B cell (primary cell): Measurements from ENCODE around the gene STPG1. TPM values are rescaled to one million over a fixed set of nuclear protein-coding genes. Genes with fewer than 3 reads are reported as not detected.

ENCODE experiments used
- ATAC-seq: fragments of 200-7000 bp; cut with Tn5 transposase; one replicate; pipeline ENCODE4 v1.10.0; 2021; ENCODE audit warnings: low read depth, mild to moderate bottlenecking, moderate number of reproducible peaks, moderate library complexity
- CTCF ChIA-PET: fragments of 350-600 bp; sonication (Branson Sonifier 250); formaldehyde crosslinking; loops from one replicate; lab custom pipeline; 2021; ENCODE audit warnings: antibody characterized with exemption, inconsistent platforms; lab: Charles Lee
- POLR2A ChIA-PET: fragments of 350-600 bp; sonication (Branson Sonifier 250); formaldehyde crosslinking; loops from one replicate; lab custom pipeline; 2021; ENCODE audit warnings: antibody characterized with exemption; lab: Charles Lee
- DNase-seq: peaks from one replicate; pipeline ENCODE4 v3.0.0; 2013
- H2AFZ ChIP-seq: 2 replicates; pipeline ENCODE4 v1.6.1; 2012; ENCODE audit warnings: mild to moderate bottlenecking, low read depth, low read length; ENCODE audit not compliant: insufficient read depth, poor library complexity, severe bottlenecking
- H3K27ac ChIP-seq, 2 donors: 1 replicate in 1 of 2; 2 replicates in 1 of 2; pipeline ENCODE4 v1.5.1; 2012 to 2013; ENCODE audit warnings: low read length in 2 of 2, mild to moderate bottlenecking in 2 of 2, moderate library complexity in 1 of 2
- H3K27me3 ChIP-seq, 4 experiments: fragments of 200-600 bp in 1 of 4; sonication (generic) in 1 of 4; replicated peaks in 1 of 4; 1 replicate in 2 of 4; 2 replicates in 2 of 4; pipeline versions ENCODE4 v1.6.1 to v1.7.0; 2013 to 2016; ENCODE audit warnings: low read length in 3 of 4, mild to moderate bottlenecking in 2 of 4, mixed read lengths in 1 of 4, moderate library complexity in 1 of 4; ENCODE audit not compliant: insufficient read depth in 4 of 4, control insufficient read depth in 3 of 4; ENCODE audit errors: control extremely low read depth in 1 of 4
- H3K36me3 ChIP-seq, 2 experiments: replicated peaks in 1 of 2; 1 replicate in 1 of 2; 2 replicates in 1 of 2; pipeline versions ENCODE4 v1.6.1 to v1.7.1; 2013; ENCODE audit warnings: low read length in 1 of 2; ENCODE audit not compliant: insufficient read depth in 2 of 2, control insufficient read depth in 1 of 2; ENCODE audit errors: control extremely low read depth in 1 of 2, extremely low read depth in 1 of 2
- H3K4me1 ChIP-seq, 2 donors: fragments of 200-600 bp in 1 of 2; sonication (generic) in 1 of 2; 1 replicate in 1 of 2; 2 replicates in 1 of 2; pipeline versions ENCODE4 v1.5.1 to v1.6.1; 2013 to 2017; ENCODE audit warnings: low read length in 2 of 2; ENCODE audit not compliant: control insufficient read depth in 2 of 2, insufficient read depth in 2 of 2
- H3K4me2 ChIP-seq: replicated peaks from 2 replicates; pipeline ENCODE3; 2012; ENCODE audit warnings: mild to moderate bottlenecking, low read depth, low read length; ENCODE audit not compliant: poor library complexity, severe bottlenecking
- H3K4me3 ChIP-seq, 5 experiments: fragments of 200-600 bp in 1 of 5; sonication (generic) in 1 of 5; 1 replicate in 3 of 5; 2 replicates in 2 of 5; pipeline versions ENCODE4 v1.5.1 to v1.7.0; 2011 to 2016; ENCODE audit warnings: low read length in 4 of 5, mild to moderate bottlenecking in 4 of 5, low read depth in 2 of 5, control low read depth in 1 of 5, moderate library complexity in 1 of 5; ENCODE audit not compliant: insufficient read depth in 1 of 5; ENCODE audit errors: control extremely low read depth in 1 of 5, extremely low read depth in 1 of 5
- H3K79me2 ChIP-seq: fragments of 200-600 bp; sonication (generic); one replicate; pipeline ENCODE4 v1.6.0; 2016; ENCODE audit warnings: low read length; ENCODE audit not compliant: control insufficient read depth, insufficient read depth
- H3K9ac ChIP-seq: fragments of 200-600 bp; sonication (generic); 2 replicates; pipeline ENCODE4 v1.6.1; 2017; ENCODE audit warnings: mild to moderate bottlenecking, low read length, moderate library complexity
- H3K9me3 ChIP-seq, 3 donors: one replicate each; pipeline versions ENCODE4 v1.6.1 to v1.7.1; 2013; ENCODE audit warnings: low read length in 2 of 3; ENCODE audit not compliant: control insufficient read depth in 2 of 3, insufficient read depth in 1 of 3; ENCODE audit errors: control extremely low read depth in 1 of 3
- H4K20me1 ChIP-seq: 2 replicates; pipeline ENCODE4 v1.6.0; 2012; ENCODE audit warnings: mild to moderate bottlenecking, low read length; ENCODE audit not compliant: insufficient read depth, control insufficient read depth, poor library complexity, severe bottlenecking
- H3K27ac Mint-ChIP-seq: one replicate; pipeline ENCODE4 v1.8.0; 2021; ENCODE audit warnings: mixed read lengths
- H3K27me3 Mint-ChIP-seq: one replicate; pipeline ENCODE4 v1.8.0; 2021; ENCODE audit warnings: mixed read lengths
- H3K4me1 Mint-ChIP-seq: one replicate; pipeline ENCODE4 v1.8.0; 2021; ENCODE audit warnings: mixed read lengths
- H3K4me3 Mint-ChIP-seq: one replicate; pipeline ENCODE4 v1.8.0; 2021; ENCODE audit warnings: mixed read lengths
- H3K9me3 Mint-ChIP-seq: one replicate; pipeline ENCODE4 v1.8.0; 2022; ENCODE audit warnings: mixed read lengths; ENCODE audit not compliant: insufficient read depth
- EZH2 ChIP-seq: IDR thresholded peaks from 2 replicates; pipeline ENCODE4 v1.6.1; 2012; ENCODE audit warnings: borderline replicate concordance, low read depth, mild to moderate bottlenecking, moderate library complexity, low read length; ENCODE audit not compliant: insufficient read depth, poor library complexity, severe bottlenecking
- WGBS: methylation state at CpG from one replicate; pipeline ENCODE4 v1.1.5; 2013; ENCODE audit warnings: missing lambda C conversion rate; ENCODE audit not compliant: insufficient coverage; 5-methylcytosine and 5-hydroxymethylcytosine counted together
- intact Hi-C: fragments of 100-400 bp; cut with micrococcal nuclease; formaldehyde crosslinking; loops from one replicate; pipeline ENCODE4 v1.10.0; 2022
- polyA plus RNA-seq: library from polyadenylated mRNA; depleted of rRNA; stranded (reverse); fragments of >200 nt; gene quantifications from 2 replicates; pipeline ENCODE4 v1.2.3, GENCODE V29; 2012
- total RNA-seq, 2 donors: library from RNA; stranded (reverse); fragments of 120-200 nt in 1 of 2; gene quantifications; 1 replicate in 1 of 2; 2 replicates in 1 of 2; pipeline versions ENCODE4 v1.2.3 to v1.2.4, GENCODE V29; 2013 to 2022
- TF ChIP-seq, protein P1 (sequence below): fragments of 200-600 bp; IDR thresholded peaks from one replicate; pipeline ENCODE4 v1.8.0; 2022; ENCODE audit warnings: antibody characterized with exemption, mild to moderate bottlenecking

Gene STPG1
- total and polyA plus RNA-seq, 2 donors (not counting 1 experiment from before 2014, with no cell fraction given), result 4.6 to 6.1 TPM

DNA sequence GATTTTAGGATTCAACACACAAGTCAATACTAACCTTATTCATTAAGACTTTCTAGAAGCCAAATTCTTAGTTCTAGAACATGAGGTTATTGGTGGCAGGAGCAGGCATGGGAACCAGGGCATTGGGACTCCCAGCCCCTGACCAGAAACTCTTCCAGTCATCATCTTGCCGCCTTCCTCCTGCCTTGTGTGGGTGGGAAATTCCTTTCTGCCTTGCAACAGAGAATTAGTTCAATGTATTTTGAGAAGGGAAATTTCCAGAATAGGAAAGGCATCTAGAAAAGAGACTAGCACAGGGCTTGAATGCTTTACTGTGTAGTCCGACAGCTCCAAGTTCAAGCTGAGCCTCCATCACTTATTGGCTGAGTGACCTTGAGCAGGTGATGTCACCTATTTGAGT, 85.7 kb downstream of the STPG1 start:
- TF ChIP-seq EZH2, result no peak
- TF ChIP-seq, protein P1, sequence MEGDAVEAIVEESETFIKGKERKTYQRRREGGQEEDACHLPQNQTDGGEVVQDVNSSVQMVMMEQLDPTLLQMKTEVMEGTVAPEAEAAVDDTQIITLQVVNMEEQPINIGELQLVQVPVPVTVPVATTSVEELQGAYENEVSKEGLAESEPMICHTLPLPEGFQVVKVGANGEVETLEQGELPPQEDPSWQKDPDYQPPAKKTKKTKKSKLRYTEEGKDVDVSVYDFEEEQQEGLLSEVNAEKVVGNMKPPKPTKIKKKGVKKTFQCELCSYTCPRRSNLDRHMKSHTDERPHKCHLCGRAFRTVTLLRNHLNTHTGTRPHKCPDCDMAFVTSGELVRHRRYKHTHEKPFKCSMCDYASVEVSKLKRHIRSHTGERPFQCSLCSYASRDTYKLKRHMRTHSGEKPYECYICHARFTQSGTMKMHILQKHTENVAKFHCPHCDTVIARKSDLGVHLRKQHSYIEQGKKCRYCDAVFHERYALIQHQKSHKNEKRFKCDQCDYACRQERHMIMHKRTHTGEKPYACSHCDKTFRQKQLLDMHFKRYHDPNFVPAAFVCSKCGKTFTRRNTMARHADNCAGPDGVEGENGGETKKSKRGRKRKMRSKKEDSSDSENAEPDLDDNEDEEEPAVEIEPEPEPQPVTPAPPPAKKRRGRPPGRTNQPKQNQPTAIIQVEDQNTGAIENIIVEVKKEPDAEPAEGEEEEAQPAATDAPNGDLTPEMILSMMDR, result no peak
- Histone ChIP-seq H4K20me1 (no peaks in the 10 kb centered on the region), H3K79me2 (no peaks in the 10 kb centered on the region), H3K4me3 (no peak overlapping the region), H3K9ac (no peak overlapping the region), H3K4me2 (no peak overlapping the region), H3K36me3 (no peaks in the 10 kb centered on the region), H3K4me1 (peaks cover under 1 to 5% of the 10 kb centered on the region in 2 donors), H2AFZ (no peak overlapping the region), H3K27me3 (peaks cover 0 to 31% (median 14%) of the 10 kb centered on the region in 4 experiments), H3K27ac (no peak overlapping the region), H3K9me3 (no peaks in the 10 kb centered on the region)
- Mint-ChIP-seq H3K27ac (no peak overlapping the region), H3K4me3 (no peak overlapping the region), H3K4me1 (peaks cover 3% of the 10 kb centered on the region), H3K27me3 (peaks cover 39% of the 10 kb centered on the region), H3K9me3 (no peaks in the 10 kb centered on the region)
- CTCF ChIA-PET, result no interaction called here
- DNase-seq (no peak), ATAC-seq (no peak)
- intact Hi-C loops, result loop anchor here (10.0 kb wide), 1 partner anchor 47 kb away; no protein-coding TSS in a partner anchor
- POLR2A ChIA-PET, result no interaction called here
- 100% methylated on average over 1 of the region's 2 CpGs for WGBS

DNA sequence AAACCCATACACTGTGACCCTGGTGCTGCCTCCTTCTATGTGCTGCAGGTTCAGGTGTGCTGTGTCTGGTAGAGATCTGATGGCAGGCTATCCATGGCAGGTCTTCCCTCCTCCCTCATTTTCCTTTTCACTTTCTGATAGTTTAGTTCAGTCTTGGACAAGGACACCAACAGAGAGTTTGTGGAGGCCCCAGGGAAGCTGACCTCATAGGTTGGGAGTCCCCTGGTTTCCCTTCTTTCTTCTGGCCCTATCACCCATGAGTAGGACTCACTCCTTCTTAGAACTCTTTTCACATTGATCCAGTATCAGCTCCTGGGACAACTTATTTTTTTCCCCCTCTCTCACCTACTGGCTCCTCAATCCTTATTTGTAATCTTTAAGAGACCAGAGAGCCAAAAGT, 86.1 kb downstream of the STPG1 start:
- Histone ChIP-seq H3K4me1 (peaks cover 4 to 9% of the 10 kb centered on the region in 2 donors), H3K27ac (no peak overlapping the region), H3K9me3 (no peaks in the 10 kb centered on the region), H3K27me3 (peaks cover 0 to 35% (median 16%) of the 10 kb centered on the region in 4 experiments), H3K9ac (no peak overlapping the region), H3K4me2 (no peak overlapping the region), H3K36me3 (no peaks in the 10 kb centered on the region), H2AFZ (no peak overlapping the region), H4K20me1 (no peaks in the 10 kb centered on the region), H3K79me2 (no peaks in the 10 kb centered on the region), H3K4me3 (no peak overlapping the region)
- H3K27me3 Mint-ChIP-seq, result peaks cover 40% of the 10 kb centered on the region
- DNase-seq, result no peak
- peaks cover 7% of the 10 kb centered on the region for H3K4me1 Mint-ChIP-seq
- H3K27ac Mint-ChIP-seq, result no peak overlapping the region
- intact Hi-C loops, result loop anchor here (10.0 kb wide), 1 partner anchor 47 kb away; no protein-coding TSS in a partner anchor
- CTCF ChIA-PET, result no interaction called here
- ATAC-seq, result no peak
- no peaks in the 10 kb centered on the region for H3K9me3 Mint-ChIP-seq
- TF ChIP-seq, protein P1, result no peak
- no peak for TF ChIP-seq EZH2
- no peak overlapping the region for H3K4me3 Mint-ChIP-seq
- POLR2A ChIA-PET, result no interaction called here
